ENCODE data around the gene AGER.

- no peak for TF ChIP-seq CTCF (IDR thresholded peaks at IDR 0.05)
- no peak for TF ChIP-seq EP300 (IDR thresholded peaks at IDR 0.05)
- no peak for TF ChIP-seq POLR2A (IDR thresholded peaks at IDR 0.05)
Measured at GRCh38 chr6:32220021-32220420, 36.0 kb upstream of the AGER start.
